Measurements from ENCODE around the gene INSR.

INSR gene

GRCh38 chr19:7130043-7130442 is 164.2 kb downstream of the INSR start:
- POLR2A ChIA-PET, result no interaction called here
- CTCF ChIA-PET, result no interaction called here
- DNase-seq (ENCODE audit: extremely low spot score), result no peak
- no peak for TF ChIP-seq BHLHE40 (IDR thresholded peaks at IDR 0.05; ENCODE audit: borderline replicate concordance)
- no peak for TF ChIP-seq CTBP1 (IDR thresholded peaks at IDR 0.05; ENCODE audit: borderline replicate concordance)
- no peak for TF ChIP-seq NFRKB (IDR thresholded peaks at IDR 0.05)
- TF ChIP-seq HDGF (IDR thresholded peaks at IDR 0.05; ENCODE audit: borderline replicate concordance), result no peak
- no peak for TF ChIP-seq PKNOX1 (IDR thresholded peaks at IDR 0.05)
- no peak for TF ChIP-seq TARDBP (IDR thresholded peaks at IDR 0.05)
- no peak for TF ChIP-seq L3MBTL2 (conservative IDR thresholded peaks at IDR 0.05)
- TF ChIP-seq ELF4 (IDR thresholded peaks at IDR 0.05), result no peak
- TF ChIP-seq ARNT (IDR thresholded peaks at IDR 0.05), result no peak
- no peak for TF ChIP-seq SP1 (IDR thresholded peaks at IDR 0.05)
- no peak for TF ChIP-seq FOXK2 (IDR thresholded peaks at IDR 0.05)
- no peak for TF ChIP-seq ZNF384 (IDR thresholded peaks at IDR 0.05)

GRCh38 chr19:7126132-7126531 is 168.1 kb downstream of the INSR start:
- POLR2A ChIA-PET, result interaction anchor here (0.6 kb wide), 1 partner anchor 27 kb away, joined by 3 read pairs; no protein-coding TSS in a partner anchor

GRCh38 chr19:7125221-7125620 is 169.0 kb downstream of the INSR start:
- no peak for DNase-seq (ENCODE audit: extremely low spot score)
- TF ChIP-seq BHLHE40 (IDR thresholded peaks at IDR 0.05; ENCODE audit: borderline replicate concordance) (no peak), HDGF (IDR thresholded peaks at IDR 0.05; ENCODE audit: borderline replicate concordance) (no peak), SUZ12 (IDR thresholded peaks at IDR 0.05) (no peak), CTBP1 (IDR thresholded peaks at IDR 0.05; ENCODE audit: borderline replicate concordance) (no peak), NFRKB (IDR thresholded peaks at IDR 0.05) (no peak), PKNOX1 (IDR thresholded peaks at IDR 0.05) (no peak), ARNT (IDR thresholded peaks at IDR 0.05) (no peak), LEF1 (IDR thresholded peaks at IDR 0.05; ENCODE audit: borderline replicate concordance) (no peak), FOXK2 (IDR thresholded peaks at IDR 0.05) (no peak), FOXA1 (IDR thresholded peaks at IDR 0.05) (no peak), L3MBTL2 (conservative IDR thresholded peaks at IDR 0.05) (no peak), ZNF384 (IDR thresholded peaks at IDR 0.05) (no peak), SP1 (IDR thresholded peaks at IDR 0.05) (no peak), ELF4 (IDR thresholded peaks at IDR 0.05) (no peak), FOXM1 (IDR thresholded peaks at IDR 0.05; ENCODE audit: borderline replicate concordance) (no peak)
- CTCF ChIA-PET, result no interaction called here
- POLR2A ChIA-PET, result no interaction called here

More at GRCh38 chr19:7126132-7126531, 168.1 kb downstream of the INSR start:
- DNase-seq (ENCODE audit: extremely low spot score), result no peak
- TF ChIP-seq ZNF384 (IDR thresholded peaks at IDR 0.05) (no peak), SUZ12 (IDR thresholded peaks at IDR 0.05) (no peak), L3MBTL2 (conservative IDR thresholded peaks at IDR 0.05) (no peak), ELF4 (IDR thresholded peaks at IDR 0.05) (no peak)
- CTCF ChIA-PET, result no interaction called here

GRCh38 chr19:7124782-7125181 is 169.4 kb downstream of the INSR start:
- POLR2A ChIA-PET, result no interaction called here
- CTCF ChIA-PET, result no interaction called here
- TF ChIP-seq CTBP1 (IDR thresholded peaks at IDR 0.05; ENCODE audit: borderline replicate concordance) (no peak), PKNOX1 (IDR thresholded peaks at IDR 0.05) (no peak), FOXK2 (IDR thresholded peaks at IDR 0.05) (no peak), HDGF (IDR thresholded peaks at IDR 0.05; ENCODE audit: borderline replicate concordance) (no peak), SP1 (IDR thresholded peaks at IDR 0.05) (no peak), FOXA1 (IDR thresholded peaks at IDR 0.05) (no peak), LEF1 (IDR thresholded peaks at IDR 0.05; ENCODE audit: borderline replicate concordance) (no peak), ARNT (IDR thresholded peaks at IDR 0.05) (no peak)
- no peak for DNase-seq (ENCODE audit: extremely low spot score)

- POLR2A ChIA-PET, result no interaction called here
- CTCF ChIA-PET, result no interaction called here
- TF ChIP-seq ELF4 (IDR thresholded peaks at IDR 0.05) (no peak), FOXA1 (IDR thresholded peaks at IDR 0.05) (no peak), LEF1 (IDR thresholded peaks at IDR 0.05; ENCODE audit: borderline replicate concordance) (no peak), SUZ12 (IDR thresholded peaks at IDR 0.05) (no peak)
- DNase-seq (ENCODE audit: extremely low spot score), result no peak
Observed at GRCh38 chr19:7122701-7123100, 171.5 kb downstream of the INSR start.

- POLR2A ChIA-PET, result no interaction called here
- CTCF ChIA-PET, result no interaction called here
- DNase-seq (ENCODE audit: extremely low spot score), result no peak
- TF ChIP-seq ZNF384 (IDR thresholded peaks at IDR 0.05) (no peak), FOXK2 (IDR thresholded peaks at IDR 0.05) (no peak), PKNOX1 (IDR thresholded peaks at IDR 0.05) (no peak), BHLHE40 (IDR thresholded peaks at IDR 0.05; ENCODE audit: borderline replicate concordance) (no peak), SUZ12 (IDR thresholded peaks at IDR 0.05) (no peak), FOXM1 (IDR thresholded peaks at IDR 0.05; ENCODE audit: borderline replicate concordance) (no peak), NFRKB (IDR thresholded peaks at IDR 0.05) (no peak), ELF4 (IDR thresholded peaks at IDR 0.05) (no peak), CTBP1 (IDR thresholded peaks at IDR 0.05; ENCODE audit: borderline replicate concordance) (no peak), SP1 (IDR thresholded peaks at IDR 0.05) (no peak), TARDBP (IDR thresholded peaks at IDR 0.05) (no peak), L3MBTL2 (conservative IDR thresholded peaks at IDR 0.05) (no peak), HDGF (IDR thresholded peaks at IDR 0.05; ENCODE audit: borderline replicate concordance) (no peak), ARNT (IDR thresholded peaks at IDR 0.05) (no peak), FOXA1 (IDR thresholded peaks at IDR 0.05) (no peak), LEF1 (IDR thresholded peaks at IDR 0.05; ENCODE audit: borderline replicate concordance) (no peak)
Observed at GRCh38 chr19:7120499-7120898, 173.7 kb downstream of the INSR start.
